SU-DHL-6 (cell line): ENCODE results near the gene UGT1A10.

Experiments
- CTCF ChIP-seq: fragments of 200-600 bp; sonication (generic); IDR thresholded peaks from one replicate; pipeline ENCODE4 v1.5.1; 2017; ENCODE audit warnings: antibody characterized with exemption, mild to moderate bottlenecking, low read length, moderate library complexity; ENCODE audit not compliant: insufficient read depth, poor library complexity, severe bottlenecking
- EZH2phosphoT487 ChIP-seq: fragments of 200-600 bp; sonication (generic), shearing (Covaris generic); conservative IDR thresholded peaks from 2 replicates; pipeline ENCODE4 v1.6.1; 2018; ENCODE audit warnings: mild to moderate bottlenecking, antibody characterized with exemption, low read length, moderate library complexity, mixed read lengths

DNA sequence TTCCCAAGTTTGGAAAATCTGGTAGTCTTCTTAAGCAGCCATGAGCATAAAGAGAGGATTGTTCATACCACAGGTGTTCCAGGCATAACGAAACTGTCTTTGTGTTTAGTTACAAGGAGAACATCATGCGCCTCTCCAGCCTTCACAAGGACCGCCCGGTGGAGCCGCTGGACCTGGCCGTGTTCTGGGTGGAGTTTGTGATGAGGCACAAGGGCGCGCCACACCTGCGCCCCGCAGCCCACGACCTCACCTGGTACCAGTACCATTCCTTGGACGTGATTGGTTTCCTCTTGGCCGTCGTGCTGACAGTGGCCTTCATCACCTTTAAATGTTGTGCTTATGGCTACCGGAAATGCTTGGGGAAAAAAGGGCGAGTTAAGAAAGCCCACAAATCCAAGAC lies 135.9 kb downstream of the UGT1A10 start:
- TF ChIP-seq CTCF (no peak), EZH2phosphoT487 (no peak)
